HEK293 (cell line): Measurements from ENCODE around the gene VARS1.

Experiments used
- CTCF ChIP-seq: fragments of 450-650 bp; formaldehyde crosslinking; IDR thresholded peaks from 2 replicates; pipeline ENCODE4 v1.5.1; 2016; ENCODE audit warnings: missing biosample characterization, missing genetic modification characterization
- FEZF1 ChIP-seq: fragments of 450-650 bp; formaldehyde crosslinking; IDR thresholded peaks from 2 replicates; pipeline ENCODE4 v1.5.1; 2016; ENCODE audit warnings: missing biosample characterization, missing genetic modification characterization
- HOXC10 ChIP-seq: sonication (generic); formaldehyde crosslinking; IDR thresholded peaks from 2 replicates; pipeline ENCODE4 v1.8.1; 2023; ENCODE audit warnings: mild to moderate bottlenecking, missing genetic modification reagents
- KLF1 ChIP-seq: fragments of 450-650 bp; formaldehyde crosslinking; IDR thresholded peaks from 2 replicates; pipeline ENCODE4 v1.5.1; 2016; ENCODE audit warnings: missing biosample characterization, missing genetic modification characterization
- KLF8 ChIP-seq: fragments of 450-650 bp; formaldehyde crosslinking; IDR thresholded peaks from 2 replicates; pipeline ENCODE4 v1.5.1; 2016; ENCODE audit warnings: missing biosample characterization, missing genetic modification characterization
- OSR2 ChIP-seq: fragments of 450-650 bp; formaldehyde crosslinking; IDR thresholded peaks from 2 replicates; pipeline ENCODE4 v1.5.1; 2016; ENCODE audit warnings: missing biosample characterization, missing genetic modification characterization
- PRDM1 ChIP-seq: fragments of 450-650 bp; formaldehyde crosslinking; IDR thresholded peaks from 2 replicates; pipeline ENCODE4; 2016; ENCODE audit warnings: missing biosample characterization, missing genetic modification characterization
- RBAK ChIP-seq: fragments of 450-650 bp; formaldehyde crosslinking; IDR thresholded peaks from 2 replicates; pipeline ENCODE4 v1.5.1; 2016; ENCODE audit warnings: missing biosample characterization, missing genetic modification characterization
- SCRT2 ChIP-seq: fragments of 450-650 bp; formaldehyde crosslinking; IDR thresholded peaks from 2 replicates; pipeline ENCODE4 v1.5.1; 2016; ENCODE audit warnings: missing biosample characterization, missing genetic modification characterization
- WT1 ChIP-seq: fragments of 450-650 bp; formaldehyde crosslinking; IDR thresholded peaks from 2 replicates; pipeline ENCODE4 v1.5.1; 2016; ENCODE audit warnings: missing biosample characterization, missing genetic modification characterization
- ZBTB20 ChIP-seq: fragments of 450-650 bp; formaldehyde crosslinking; IDR thresholded peaks from 2 replicates; pipeline ENCODE4 v1.5.1; 2016; ENCODE audit warnings: missing biosample characterization, missing genetic modification characterization
- ZBTB21 ChIP-seq: fragments of 450-650 bp; formaldehyde crosslinking; IDR thresholded peaks from 2 replicates; pipeline ENCODE4 v1.5.1; 2017; ENCODE audit warnings: missing biosample characterization, missing genetic modification characterization
- ZNF112 ChIP-seq: fragments of 450-650 bp; formaldehyde crosslinking; IDR thresholded peaks from 2 replicates; pipeline ENCODE4 v1.5.0; 2017; ENCODE audit warnings: missing biosample characterization, missing genetic modification characterization
- ZNF175 ChIP-seq: fragments of 450-650 bp; formaldehyde crosslinking; IDR thresholded peaks from 2 replicates; pipeline ENCODE4 v1.5.1; 2016; ENCODE audit warnings: missing biosample characterization, missing genetic modification characterization
- ZNF214 ChIP-seq: fragments of 450-650 bp; formaldehyde crosslinking; IDR thresholded peaks from 2 replicates; pipeline ENCODE4 v1.5.1; 2017; ENCODE audit warnings: missing biosample characterization, mild to moderate bottlenecking, missing genetic modification characterization, borderline replicate concordance
- ZNF292 ChIP-seq: fragments of 450-650 bp; formaldehyde crosslinking; IDR thresholded peaks from 2 replicates; pipeline ENCODE4 v1.5.1; 2016; ENCODE audit warnings: low read depth, missing biosample characterization, missing genetic modification characterization, borderline replicate concordance
- ZNF341 ChIP-seq: fragments of 450-650 bp; formaldehyde crosslinking; IDR thresholded peaks from 2 replicates; pipeline ENCODE4; 2016; ENCODE audit warnings: low read depth, missing biosample characterization, missing genetic modification characterization
- ZNF501 ChIP-seq: fragments of 450-650 bp; formaldehyde crosslinking; IDR thresholded peaks from 2 replicates; pipeline ENCODE4 v1.5.1; 2016; ENCODE audit warnings: missing biosample characterization, missing genetic modification characterization
- ZNF529 ChIP-seq: fragments of 450-650 bp; formaldehyde crosslinking; IDR thresholded peaks from 2 replicates; pipeline ENCODE4 v1.5.1; 2017; ENCODE audit warnings: missing genetic modification characterization, missing biosample characterization; ENCODE audit not compliant: insufficient replicate concordance
- ZNF544 ChIP-seq: fragments of 450-650 bp; formaldehyde crosslinking; IDR thresholded peaks from 2 replicates; pipeline ENCODE4 v1.5.0; 2017; ENCODE audit warnings: missing biosample characterization, missing genetic modification characterization
- ZNF571 ChIP-seq: fragments of 450-650 bp; formaldehyde crosslinking; IDR thresholded peaks from 2 replicates; pipeline ENCODE4 v1.5.0; 2017; ENCODE audit warnings: missing biosample characterization, missing genetic modification characterization
- ZNF580 ChIP-seq: fragments of 450-650 bp; formaldehyde crosslinking; IDR thresholded peaks from 2 replicates; pipeline ENCODE4 v1.5.1; 2016; ENCODE audit warnings: missing biosample characterization, missing genetic modification characterization
- ZNF596 ChIP-seq: fragments of 450-650 bp; IDR thresholded peaks from 2 replicates; pipeline ENCODE4 v1.5.0; 2018; ENCODE audit warnings: missing biosample characterization, mild to moderate bottlenecking, missing genetic modification characterization, moderate library complexity
- ZNF660 ChIP-seq: fragments of 450-650 bp; IDR thresholded peaks from 2 replicates; pipeline ENCODE4 v1.5.1; 2018; ENCODE audit warnings: missing biosample characterization, mild to moderate bottlenecking, missing genetic modification characterization
- ZNF664 ChIP-seq: fragments of 450-650 bp; formaldehyde crosslinking; IDR thresholded peaks from 2 replicates; pipeline ENCODE4 v1.5.1; 2016; ENCODE audit warnings: missing biosample characterization, missing genetic modification characterization
- ZNF777 ChIP-seq: fragments of 450-650 bp; formaldehyde crosslinking; IDR thresholded peaks from 2 replicates; pipeline ENCODE4 v1.5.1; 2017; ENCODE audit warnings: missing biosample characterization, missing genetic modification characterization, borderline replicate concordance
- ZSCAN5A ChIP-seq: fragments of 450-650 bp; formaldehyde crosslinking; IDR thresholded peaks from 2 replicates; pipeline ENCODE4 v1.5.1; 2016; ENCODE audit warnings: missing biosample characterization, missing genetic modification characterization
- TF ChIP-seq, protein P1 (sequence below): fragments of 450-650 bp; formaldehyde crosslinking; IDR thresholded peaks from 2 replicates; pipeline ENCODE4 v1.5.1; 2017; ENCODE audit warnings: missing biosample characterization, missing genetic modification characterization
- TF ChIP-seq, protein P2 (sequence below): fragments of 450-650 bp; formaldehyde crosslinking; IDR thresholded peaks from 2 replicates; pipeline ENCODE4 v1.5.1; 2016; ENCODE audit warnings: missing biosample characterization, missing genetic modification characterization
- TF ChIP-seq, protein P3 (sequence below): fragments of 450-650 bp; formaldehyde crosslinking; IDR thresholded peaks from 2 replicates; pipeline ENCODE4 v1.5.1; 2016; ENCODE audit warnings: missing biosample characterization, missing genetic modification characterization
- TF ChIP-seq, protein P4 (sequence below): fragments of 450-650 bp; formaldehyde crosslinking; IDR thresholded peaks from 2 replicates; pipeline ENCODE4 v1.5.1; 2016; ENCODE audit warnings: missing biosample characterization, missing genetic modification characterization, low read depth

VARS1 gene

DNA sequence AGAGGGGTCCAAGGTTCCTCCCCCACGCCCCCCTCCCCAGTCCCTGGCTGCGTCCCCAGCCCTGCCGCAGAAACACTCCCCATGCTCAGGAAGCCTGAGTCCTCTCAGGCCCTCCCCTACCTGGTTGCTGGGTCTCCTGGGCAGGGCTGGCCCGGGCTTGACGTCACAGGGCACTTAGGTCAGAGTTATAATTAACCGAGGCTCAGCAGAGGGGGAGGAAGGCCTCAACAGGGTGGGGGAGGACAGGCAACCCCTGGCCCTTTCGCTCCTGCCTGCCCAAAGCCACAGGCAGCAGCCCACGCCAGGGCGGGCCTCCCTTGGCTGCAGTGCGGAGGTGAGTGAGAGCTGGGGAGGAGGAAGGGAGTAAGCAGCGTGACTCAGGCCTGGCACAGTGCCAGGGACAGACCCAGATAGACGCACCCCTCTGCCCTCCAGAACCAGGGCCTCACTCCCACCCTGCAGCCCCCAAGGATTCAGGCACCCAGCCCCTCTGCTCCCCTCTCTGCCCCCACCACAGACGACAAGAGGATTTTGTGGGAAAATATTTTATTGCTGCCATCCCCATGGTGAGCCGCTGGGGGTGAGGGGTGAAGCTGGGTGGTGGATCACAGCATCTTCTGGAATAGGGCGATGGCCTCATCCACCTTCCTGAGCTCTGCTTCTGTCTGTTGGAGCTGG is 18.4 kb downstream of the VARS1 start, which contains the start of gene VWA7 (continued):
- TF ChIP-seq ZNF664 (tag by site-specific recombination) (no peak), ZNF777 (no peak), ZNF292 (tag by site-specific recombination) (no peak), ZNF571 (tag by site-specific recombination) (peak; percentile 92; the same call in 1 of the 2 replicates), RBAK (no peak), HOXC10 (no peak), PRDM1 (tag by site-specific recombination) (peak; percentile 90), ZNF501 (tag by site-specific recombination) (peak; percentile 76), ZNF175 (tag by site-specific recombination) (no peak), ZNF214 (tag by site-specific recombination) (0 out of 2 replicates have a peak, but pooled peaks have one; percentile 56), ZBTB20 (no peak), ZNF341 (tag by site-specific recombination) (peak; percentile 63), KLF8 (tag by site-specific recombination) (peak; percentile 90), ZNF596 (tag by site-specific recombination) (no peak), OSR2 (tag by site-specific recombination) (peak; percentile 29; the same call in 1 of the 2 replicates), ZNF660 (tag by site-specific recombination) (peak; percentile 100), ZNF544 (tag by site-specific recombination) (peak; percentile 98), ZNF580 (no peak), SCRT2 (peak; percentile 98), WT1 (peak; percentile 100), ZNF112 (tag by site-specific recombination) (peak; percentile 97), KLF1 (tag by site-specific recombination) (peak; percentile 96), CTCF (tag by site-specific recombination) (no peak), ZBTB21 (tag by site-specific recombination) (peak; percentile 96), FEZF1 (tag by site-specific recombination) (peak; percentile 21; the same call in 1 of the 2 replicates), ZSCAN5A (tag by site-specific recombination) (peak; percentile 80), ZNF529 (tag by site-specific recombination) (no peak)
- TF ChIP-seq, protein P1, sequence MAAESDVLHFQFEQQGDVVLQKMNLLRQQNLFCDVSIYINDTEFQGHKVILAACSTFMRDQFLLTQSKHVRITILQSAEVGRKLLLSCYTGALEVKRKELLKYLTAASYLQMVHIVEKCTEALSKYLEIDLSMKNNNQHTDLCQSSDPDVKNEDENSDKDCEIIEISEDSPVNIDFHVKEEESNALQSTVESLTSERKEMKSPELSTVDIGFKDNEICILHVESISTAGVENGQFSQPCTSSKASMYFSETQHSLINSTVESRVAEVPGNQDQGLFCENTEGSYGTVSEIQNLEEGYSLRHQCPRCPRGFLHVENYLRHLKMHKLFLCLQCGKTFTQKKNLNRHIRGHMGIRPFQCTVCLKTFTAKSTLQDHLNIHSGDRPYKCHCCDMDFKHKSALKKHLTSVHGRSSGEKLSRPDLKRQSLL (tag by site-specific recombination): peak; percentile 73
- TF ChIP-seq, protein P2, sequence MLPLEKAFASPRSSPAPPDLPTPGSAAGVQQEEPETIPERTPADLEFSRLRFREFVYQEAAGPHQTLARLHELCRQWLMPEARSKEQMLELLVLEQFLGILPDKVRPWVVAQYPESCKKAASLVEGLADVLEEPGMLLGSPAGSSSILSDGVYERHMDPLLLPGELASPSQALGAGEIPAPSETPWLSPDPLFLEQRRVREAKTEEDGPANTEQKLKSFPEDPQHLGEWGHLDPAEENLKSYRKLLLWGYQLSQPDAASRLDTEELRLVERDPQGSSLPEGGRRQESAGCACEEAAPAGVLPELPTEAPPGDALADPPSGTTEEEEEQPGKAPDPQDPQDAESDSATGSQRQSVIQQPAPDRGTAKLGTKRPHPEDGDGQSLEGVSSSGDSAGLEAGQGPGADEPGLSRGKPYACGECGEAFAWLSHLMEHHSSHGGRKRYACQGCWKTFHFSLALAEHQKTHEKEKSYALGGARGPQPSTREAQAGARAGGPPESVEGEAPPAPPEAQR (tag by site-specific recombination): 0 out of 2 replicates have a peak, but pooled peaks have one; percentile 18
- TF ChIP-seq, protein P3, sequence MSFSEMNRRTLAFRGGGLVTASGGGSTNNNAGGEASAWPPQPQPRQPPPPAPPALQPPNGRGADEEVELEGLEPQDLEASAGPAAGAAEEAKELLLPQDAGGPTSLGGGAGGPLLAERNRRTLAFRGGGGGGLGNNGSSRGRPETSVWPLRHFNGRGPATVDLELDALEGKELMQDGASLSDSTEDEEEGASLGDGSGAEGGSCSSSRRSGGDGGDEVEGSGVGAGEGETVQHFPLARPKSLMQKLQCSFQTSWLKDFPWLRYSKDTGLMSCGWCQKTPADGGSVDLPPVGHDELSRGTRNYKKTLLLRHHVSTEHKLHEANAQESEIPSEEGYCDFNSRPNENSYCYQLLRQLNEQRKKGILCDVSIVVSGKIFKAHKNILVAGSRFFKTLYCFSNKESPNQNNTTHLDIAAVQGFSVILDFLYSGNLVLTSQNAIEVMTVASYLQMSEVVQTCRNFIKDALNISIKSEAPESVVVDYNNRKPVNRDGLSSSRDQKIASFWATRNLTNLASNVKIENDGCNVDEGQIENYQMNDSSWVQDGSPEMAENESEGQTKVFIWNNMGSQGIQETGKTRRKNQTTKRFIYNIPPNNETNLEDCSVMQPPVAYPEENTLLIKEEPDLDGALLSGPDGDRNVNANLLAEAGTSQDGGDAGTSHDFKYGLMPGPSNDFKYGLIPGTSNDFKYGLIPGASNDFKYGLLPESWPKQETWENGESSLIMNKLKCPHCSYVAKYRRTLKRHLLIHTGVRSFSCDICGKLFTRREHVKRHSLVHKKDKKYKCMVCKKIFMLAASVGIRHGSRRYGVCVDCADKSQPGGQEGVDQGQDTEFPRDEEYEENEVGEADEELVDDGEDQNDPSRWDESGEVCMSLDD (tag by site-specific recombination): peak; percentile 89
- TF ChIP-seq, protein P4, sequence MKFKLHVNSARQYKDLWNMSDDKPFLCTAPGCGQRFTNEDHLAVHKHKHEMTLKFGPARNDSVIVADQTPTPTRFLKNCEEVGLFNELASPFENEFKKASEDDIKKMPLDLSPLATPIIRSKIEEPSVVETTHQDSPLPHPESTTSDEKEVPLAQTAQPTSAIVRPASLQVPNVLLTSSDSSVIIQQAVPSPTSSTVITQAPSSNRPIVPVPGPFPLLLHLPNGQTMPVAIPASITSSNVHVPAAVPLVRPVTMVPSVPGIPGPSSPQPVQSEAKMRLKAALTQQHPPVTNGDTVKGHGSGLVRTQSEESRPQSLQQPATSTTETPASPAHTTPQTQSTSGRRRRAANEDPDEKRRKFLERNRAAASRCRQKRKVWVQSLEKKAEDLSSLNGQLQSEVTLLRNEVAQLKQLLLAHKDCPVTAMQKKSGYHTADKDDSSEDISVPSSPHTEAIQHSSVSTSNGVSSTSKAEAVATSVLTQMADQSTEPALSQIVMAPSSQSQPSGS: peak; percentile 53; the same call in 1 of the 2 replicates
